ENCODE results near the gene ZFHX3.

Gene ZFHX3

GRCh38 chr16:72950669-72951068 is 97.3 kb downstream of the ZFHX3 start:
- TF ChIP-seq, protein P1, sequence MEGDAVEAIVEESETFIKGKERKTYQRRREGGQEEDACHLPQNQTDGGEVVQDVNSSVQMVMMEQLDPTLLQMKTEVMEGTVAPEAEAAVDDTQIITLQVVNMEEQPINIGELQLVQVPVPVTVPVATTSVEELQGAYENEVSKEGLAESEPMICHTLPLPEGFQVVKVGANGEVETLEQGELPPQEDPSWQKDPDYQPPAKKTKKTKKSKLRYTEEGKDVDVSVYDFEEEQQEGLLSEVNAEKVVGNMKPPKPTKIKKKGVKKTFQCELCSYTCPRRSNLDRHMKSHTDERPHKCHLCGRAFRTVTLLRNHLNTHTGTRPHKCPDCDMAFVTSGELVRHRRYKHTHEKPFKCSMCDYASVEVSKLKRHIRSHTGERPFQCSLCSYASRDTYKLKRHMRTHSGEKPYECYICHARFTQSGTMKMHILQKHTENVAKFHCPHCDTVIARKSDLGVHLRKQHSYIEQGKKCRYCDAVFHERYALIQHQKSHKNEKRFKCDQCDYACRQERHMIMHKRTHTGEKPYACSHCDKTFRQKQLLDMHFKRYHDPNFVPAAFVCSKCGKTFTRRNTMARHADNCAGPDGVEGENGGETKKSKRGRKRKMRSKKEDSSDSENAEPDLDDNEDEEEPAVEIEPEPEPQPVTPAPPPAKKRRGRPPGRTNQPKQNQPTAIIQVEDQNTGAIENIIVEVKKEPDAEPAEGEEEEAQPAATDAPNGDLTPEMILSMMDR (IDR thresholded peaks at IDR 0.05; ENCODE audit: low read depth, low read length, missing control alignments), result no peak
- H3K4me3 ChIP-seq (ENCODE audit: low read depth, low read length), result no peak overlapping the region
- DNase-seq (ENCODE audit: low read depth), result no peak
- in situ Hi-C loops (cut with HindIII; ENCODE audit: low sequenced_read_pairs), result no loop called here

DNA sequence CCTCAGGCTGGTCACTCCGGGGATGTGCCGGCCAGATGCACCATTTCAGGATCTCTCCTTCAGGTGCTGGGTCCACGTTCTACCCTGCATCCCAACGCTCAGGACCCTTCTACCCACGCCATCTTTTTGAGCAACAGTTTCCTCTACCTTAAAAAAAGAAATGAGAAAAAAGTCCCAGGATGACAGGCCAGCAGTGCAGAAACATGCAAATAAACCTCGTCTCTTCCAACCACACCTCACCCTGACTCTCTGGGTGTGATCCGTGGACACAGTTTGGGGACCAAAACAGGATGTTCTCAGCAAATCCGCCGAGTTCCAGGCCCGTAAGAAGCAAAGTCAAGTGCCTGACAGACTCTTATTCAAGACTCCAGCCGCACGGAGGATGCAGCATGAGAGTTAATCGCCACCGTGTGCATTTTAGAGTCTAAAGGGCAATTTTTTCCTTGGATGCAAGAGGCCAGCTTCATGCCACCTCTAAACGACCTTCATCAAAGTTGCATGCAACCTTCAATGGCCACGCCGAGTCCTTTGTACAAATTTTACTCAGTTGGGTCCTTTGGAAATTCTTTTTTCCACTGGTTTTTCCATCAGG is 99.6 kb downstream of the ZFHX3 start:
- in situ Hi-C loops (cut with HindIII; ENCODE audit: low sequenced_read_pairs), result no loop called here
- TF ChIP-seq, protein P1 (IDR thresholded peaks at IDR 0.05; ENCODE audit: low read depth, low read length, missing control alignments), result no peak
- DNase-seq (ENCODE audit: low read depth), result no peak
- no peak overlapping the region for H3K4me3 ChIP-seq (ENCODE audit: low read depth, low read length)

DNA sequence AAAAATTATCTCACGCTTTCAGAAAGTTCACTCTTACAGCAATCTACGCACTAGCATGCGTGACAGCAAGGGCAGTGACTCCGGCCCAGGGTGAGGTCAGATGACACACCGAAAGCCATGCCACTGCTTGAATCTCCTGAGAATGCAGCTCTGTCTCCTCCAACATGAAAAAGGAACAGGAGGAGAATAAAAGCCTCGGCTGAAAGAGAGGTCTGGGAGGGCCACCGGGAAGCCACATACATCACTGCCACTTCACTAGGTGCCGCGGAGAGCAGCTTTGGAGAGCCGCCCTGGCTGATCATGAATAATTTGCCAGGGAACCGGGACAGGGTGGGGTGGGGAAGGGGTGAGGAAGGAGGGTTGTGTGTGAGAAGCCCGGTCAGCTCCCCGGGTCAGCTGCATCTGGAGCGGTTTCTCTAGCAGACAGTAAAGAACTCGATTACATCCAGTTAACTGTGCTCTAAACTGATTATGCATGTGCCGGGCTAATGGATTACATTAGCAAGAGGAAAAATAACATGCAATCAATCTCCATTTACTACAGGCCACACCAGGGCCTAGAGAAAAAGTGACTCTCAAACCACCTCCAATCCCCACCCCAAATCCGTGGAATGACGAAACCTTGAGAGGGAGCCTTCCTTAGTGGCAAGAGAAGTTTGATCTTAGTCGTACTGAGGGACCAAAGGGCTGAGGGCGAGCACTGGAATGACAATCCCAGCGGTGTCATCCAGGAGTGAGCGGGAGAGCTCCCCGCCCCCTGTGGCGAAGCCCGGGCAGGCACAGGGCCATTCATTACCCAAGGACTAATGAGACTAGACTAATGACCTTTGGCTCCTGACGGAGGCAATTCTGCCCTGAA is 100.3 kb downstream of the ZFHX3 start:
- TF ChIP-seq, protein P1 (IDR thresholded peaks at IDR 0.05; ENCODE audit: low read depth, low read length, missing control alignments), result no peak
- no peak overlapping the region for H3K4me3 ChIP-seq (ENCODE audit: low read depth, low read length)
- DNase-seq (ENCODE audit: low read depth), result no peak
- in situ Hi-C loops (cut with HindIII; ENCODE audit: low sequenced_read_pairs), result no loop called here

GRCh38 chr16:72946474-72947194 is 101.3 kb downstream of the ZFHX3 start:
- H3K4me3 ChIP-seq (ENCODE audit: low read depth, low read length), result no peak overlapping the region
- in situ Hi-C loops (cut with HindIII; ENCODE audit: low sequenced_read_pairs), result no loop called here
- DNase-seq (ENCODE audit: low read depth), result no peak
- TF ChIP-seq, protein P1 (IDR thresholded peaks at IDR 0.05; ENCODE audit: low read depth, low read length, missing control alignments), result no peak

- no peak for DNase-seq (ENCODE audit: low read depth)
- in situ Hi-C loops (cut with HindIII; ENCODE audit: low sequenced_read_pairs), result no loop called here
- H3K4me3 ChIP-seq (ENCODE audit: low read depth, low read length), result no peak overlapping the region
- TF ChIP-seq, protein P1 (IDR thresholded peaks at IDR 0.05; ENCODE audit: low read depth, low read length, missing control alignments), result no peak
Measured at GRCh38 chr16:72946063-72946462, 101.9 kb downstream of the ZFHX3 start.

DNA sequence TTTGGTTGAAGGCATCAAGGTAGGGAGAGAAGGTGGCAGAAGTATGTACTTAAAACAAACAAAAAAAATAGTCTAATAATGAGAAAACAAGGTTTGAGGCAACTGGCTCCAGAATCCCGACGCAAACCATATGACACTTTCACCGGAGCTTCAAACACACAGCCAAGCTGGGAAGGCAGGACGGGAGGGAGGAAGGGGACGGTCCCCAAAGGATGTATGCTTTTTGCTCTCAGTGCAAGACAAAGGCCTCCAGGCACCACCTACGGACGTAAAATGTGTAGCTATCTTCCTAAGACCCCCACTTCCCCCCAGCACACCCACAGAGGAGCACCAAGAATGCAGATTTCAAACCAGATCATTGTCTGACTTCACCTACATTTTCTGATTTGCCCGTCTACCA is 102.3 kb downstream of the ZFHX3 start:
- no peak for DNase-seq (ENCODE audit: low read depth)
- H3K4me3 ChIP-seq (ENCODE audit: low read depth, low read length), result no peak overlapping the region
- in situ Hi-C loops (cut with HindIII; ENCODE audit: low sequenced_read_pairs), result no loop called here
- TF ChIP-seq, protein P1 (IDR thresholded peaks at IDR 0.05; ENCODE audit: low read depth, low read length, missing control alignments), result no peak

Measured in astrocyte of the cerebellum (primary cell).